GM12878 (cell line): ENCODE results near the gene CXCL1. TPM values are rescaled to one million over a fixed set of nuclear protein-coding genes. Genes with fewer than 3 reads are reported as not detected.

Source experiments
- ATAC-seq: fragments of 200-7000 bp; cut with Tn5 transposase; 3 replicates; pipeline ENCODE4 v1.9.1; 2020; ENCODE audit warnings: mild to moderate bottlenecking, moderate library complexity
- BruUV-seq: library from RNA; stranded (reverse); fragments of 400-500 nt; replicated peaks from 2 replicates; lab custom pipeline; 2021; lab: Mats Ljungman, UMichigan
- CTCF ChIA-PET: fragments of 300-600 bp; sonication (Branson Sonifier 250); formaldehyde crosslinking; extraction: SDS; loops from one replicate; lab custom pipeline; 2021; ENCODE audit warnings: inconsistent platforms; lab: Yijun Ruan, JAX
- POLR2A ChIA-PET: fragments of 350-600 bp; formaldehyde crosslinking; extraction: SDS; loops from one replicate; lab custom pipeline; 2021; ENCODE audit warnings: inconsistent platforms; lab: Charles Lee
- RAD21 ChIA-PET: fragments of 300-600 bp; sonication (Branson Sonifier 250); formaldehyde crosslinking; loops from one replicate; lab custom pipeline; 2023; ENCODE audit warnings: antibody characterized with exemption; ENCODE audit not compliant: unreplicated experiment; lab: Charles Lee
- SMC1A ChIA-PET: fragments of 300-600 bp; sonication (Branson Sonifier 250); formaldehyde crosslinking; loops from one replicate; lab custom pipeline; 2023; ENCODE audit not compliant: unreplicated experiment, uncharacterized antibody; lab: Charles Lee
- DNase-seq: peaks from one replicate; pipeline ENCODE4 v3.0.0-alpha.2; 2011; ENCODE audit warnings: low read depth, low spot score
- FAIRE-seq: peaks from 3 replicates; lab custom pipeline; 2011; peaks lifted over from hg19 to GRCh38; lab: Jason Lieb, UNC
- H2AFZ ChIP-seq: 2 replicates; pipeline ENCODE4 v1.6.0; 2011; ENCODE audit warnings: low read depth, low read length, control low read depth; ENCODE audit not compliant: control insufficient read depth
- H3K27ac ChIP-seq: 2 replicates; pipeline ENCODE4 v1.5.1; 2011; ENCODE audit warnings: control low read depth; ENCODE audit not compliant: control insufficient read depth, insufficient read depth
- H3K27me3 ChIP-seq, 2 experiments: replicated peaks in 1 of 2; 2 replicates each; pipeline versions ENCODE4 v1.6.0 to v1.6.1; 2011; ENCODE audit warnings: low read length in 1 of 2; ENCODE audit not compliant: control insufficient read depth in 2 of 2, insufficient read depth in 2 of 2
- H3K36me3 ChIP-seq, 2 experiments: 2 replicates each; pipeline ENCODE4 v1.5.1; 2011; ENCODE audit warnings: low read length in 1 of 2; ENCODE audit not compliant: control insufficient read depth in 2 of 2, insufficient read depth in 2 of 2
- H3K4me1 ChIP-seq: 2 replicates; pipeline ENCODE4 v1.6.1; 2011; ENCODE audit warnings: mild to moderate bottlenecking, low read length, moderate library complexity, mixed read lengths; ENCODE audit not compliant: control insufficient read depth, insufficient read depth
- H3K4me2 ChIP-seq: 2 replicates; pipeline ENCODE4 v1.6.0; 2011; ENCODE audit warnings: control low read depth; ENCODE audit not compliant: control insufficient read depth, insufficient read depth
- H3K4me3 ChIP-seq: fragments of 200-600 bp; sonication (generic); 2 replicates; pipeline ENCODE4 v1.5.1; 2016
- H3K79me2 ChIP-seq: 2 replicates; pipeline ENCODE4 v1.6.0; 2011; ENCODE audit warnings: low read length; ENCODE audit not compliant: control insufficient read depth, insufficient read depth
- H3K9ac ChIP-seq: 2 replicates; pipeline ENCODE4 v1.8.0; 2011; ENCODE audit warnings: low read length, control low read depth, mixed read lengths; ENCODE audit not compliant: control insufficient read depth, insufficient read depth
- H3K9me3 ChIP-seq: replicated peaks from 3 replicates; pipeline ENCODE4 v1.5.1; 2011; ENCODE audit warnings: mild to moderate bottlenecking, low read length; ENCODE audit not compliant: control insufficient read depth, insufficient read depth
- H4K20me1 ChIP-seq: 2 replicates; pipeline ENCODE4 v1.6.0; 2011; ENCODE audit not compliant: control insufficient read depth, insufficient read depth
- CBFB ChIP-seq: IDR thresholded peaks from 2 replicates; pipeline ENCODE4 v1.6.1; 2016; ENCODE audit warnings: antibody characterized with exemption, low read depth
- ELK1 ChIP-seq: IDR thresholded peaks from 2 replicates; pipeline ENCODE4 v1.6.1; 2012; ENCODE audit warnings: low read depth, low read length, improper control_type of control experiment
- MXI1 ChIP-seq: fragments of 150-350 bp; IDR thresholded peaks from 2 replicates; pipeline ENCODE4 v1.6.1; 2011; ENCODE audit warnings: low read depth, mild to moderate bottlenecking, inconsistent platforms, low read length, improper control_type of control experiment
- MYB ChIP-seq: fragments of 150-350 bp; IDR thresholded peaks from 2 replicates; pipeline ENCODE4 v1.6.1; 2014; ENCODE audit warnings: mild to moderate bottlenecking, low read depth, low read length, borderline replicate concordance
- NFYB ChIP-seq: IDR thresholded peaks from 2 replicates; pipeline ENCODE4 v1.6.1; 2011; ENCODE audit warnings: low read depth, mild to moderate bottlenecking, low read length, improper control_type of control experiment, moderate library complexity; ENCODE audit not compliant: insufficient read depth
- WGBS: methylation state at CpG from one replicate; pipeline ENCODE4 v1.1.6; 2016; ENCODE audit warnings: low lambda C conversion rate; ENCODE audit not compliant: insufficient replicate concordance, insufficient coverage; ENCODE audit errors: missing lambda C conversion rate; 5-methylcytosine and 5-hydroxymethylcytosine counted together
- in situ Hi-C: fragments of 300-500 bp; cut with MboI; formaldehyde crosslinking; loops from 9 replicates; pipeline ENCODE4 v1.14.3; 2018; ENCODE audit warnings: mixed read lengths
- intact Hi-C: fragments of 100-400 bp; cut with micrococcal nuclease; formaldehyde crosslinking; loops from one replicate; pipeline ENCODE4 v1.14.2; 2022; ENCODE audit not compliant: unreplicated experiment
- polyA plus RNA-seq, 11 experiments: library from polyadenylated mRNA; depleted of rRNA in 4 of 11; unstranded in 6 of 11; stranded (reverse) in 5 of 11; fragments of >200 nt; fragmentation: Nextera tagmentation in 4 of 11; fragmentation: Illumina TruSeq in 1 of 11; extraction: Ambion mirVana in 4 of 11; extraction: Trizol in 1 of 11; gene quantifications; 1 replicate in 1 of 11; 2 replicates in 10 of 11; pipeline versions ENCODE4 v1.2.1 to v1.2.3, GENCODE V29; 2011 to 2016; ENCODE audit warnings: inconsistent platforms in 2 of 11, missing spikeins in 2 of 11, low read depth in 1 of 11
- total RNA-seq, 4 experiments: library from RNA; depleted of rRNA in 3 of 4; stranded (reverse); fragments of >200 nt in 3 of 4; fragmentation: Illumina TruSeq in 1 of 4; extraction: Trizol in 1 of 4; gene quantifications; 2 replicates each; pipeline versions ENCODE4 v1.2.1 to v1.2.3, GENCODE V29; 2013 to 2021
- TF ChIP-seq, protein P1 (sequence below): fragments of 450-650 bp; IDR thresholded peaks from 2 replicates; pipeline ENCODE4 v1.6.1; 2017; ENCODE audit warnings: antibody characterized with exemption, mild to moderate bottlenecking, moderate library complexity

Gene CXCL1
- total and polyA plus RNA-seq, 10 of the 15 experiments (the other 5 are each of a cell fraction or from before 2014, with no cell fraction given): not detected

DNA sequence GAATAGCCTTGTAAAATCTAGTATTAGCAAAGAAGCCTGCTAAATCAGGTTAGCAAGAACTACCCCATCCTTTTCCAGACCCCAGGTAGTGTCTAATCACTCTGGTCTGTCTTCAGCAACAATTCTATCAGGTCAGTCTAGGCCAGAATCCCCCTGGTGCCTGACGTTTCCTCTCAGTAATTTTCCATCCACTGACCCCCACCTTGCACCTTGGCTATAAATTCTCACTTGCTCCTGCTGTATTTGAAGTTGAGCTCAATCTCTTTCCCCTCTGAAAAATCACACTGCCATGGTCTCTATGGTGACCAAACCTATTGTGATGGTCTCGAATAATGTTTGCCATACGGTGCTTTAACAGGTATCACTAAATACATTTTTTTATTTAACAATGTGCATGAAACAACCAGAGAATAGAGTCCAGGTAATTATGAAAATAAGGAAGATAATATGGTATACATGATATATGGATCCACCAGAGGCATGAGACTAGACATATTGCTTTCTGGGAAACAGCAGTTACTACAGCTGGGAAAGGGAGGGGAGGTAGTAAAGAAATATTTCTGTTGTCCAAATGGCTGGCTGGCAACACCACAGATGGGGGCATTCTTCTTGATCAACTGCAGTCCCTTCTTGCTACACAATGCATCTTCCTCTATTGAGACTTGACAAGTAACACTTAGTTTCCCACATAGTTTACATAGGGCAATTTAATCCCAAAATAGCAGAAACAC, 33.8 kb downstream of the CXCL1 start:
- SMC1A ChIA-PET: no interaction called here
- no peak for ATAC-seq

More for the DNA sequence above, 33.8 kb downstream of the CXCL1 start:
- no peak overlapping the region for H3K4me3 ChIP-seq
- DNase-seq: no peak
- in situ Hi-C loops (no loop called here), intact Hi-C loops (no loop called here)
- ChIA-PET RAD21 (no interaction called here), POLR2A (no interaction called here), CTCF (no interaction called here)
- 25% methylated on average over 3 of the region's 3 CpGs for WGBS
- no peak overlapping the region for H2AFZ ChIP-seq
- no peak for FAIRE-seq
- H3K27ac ChIP-seq: no peak overlapping the region
- H4K20me1 ChIP-seq: no peaks in the 10 kb centered on the region
- BruUV-seq: no TSS peak
- H3K27me3 ChIP-seq: no peaks in the 10 kb centered on the region
- H3K4me2 ChIP-seq: no peak overlapping the region
- H3K79me2 ChIP-seq: no peaks in the 10 kb centered on the region
- TF ChIP-seq NFYB (no peak), CBFB (no peak), ELK1 (no peak), MYB (no peak), MXI1 (no peak)
- TF ChIP-seq, protein P1, sequence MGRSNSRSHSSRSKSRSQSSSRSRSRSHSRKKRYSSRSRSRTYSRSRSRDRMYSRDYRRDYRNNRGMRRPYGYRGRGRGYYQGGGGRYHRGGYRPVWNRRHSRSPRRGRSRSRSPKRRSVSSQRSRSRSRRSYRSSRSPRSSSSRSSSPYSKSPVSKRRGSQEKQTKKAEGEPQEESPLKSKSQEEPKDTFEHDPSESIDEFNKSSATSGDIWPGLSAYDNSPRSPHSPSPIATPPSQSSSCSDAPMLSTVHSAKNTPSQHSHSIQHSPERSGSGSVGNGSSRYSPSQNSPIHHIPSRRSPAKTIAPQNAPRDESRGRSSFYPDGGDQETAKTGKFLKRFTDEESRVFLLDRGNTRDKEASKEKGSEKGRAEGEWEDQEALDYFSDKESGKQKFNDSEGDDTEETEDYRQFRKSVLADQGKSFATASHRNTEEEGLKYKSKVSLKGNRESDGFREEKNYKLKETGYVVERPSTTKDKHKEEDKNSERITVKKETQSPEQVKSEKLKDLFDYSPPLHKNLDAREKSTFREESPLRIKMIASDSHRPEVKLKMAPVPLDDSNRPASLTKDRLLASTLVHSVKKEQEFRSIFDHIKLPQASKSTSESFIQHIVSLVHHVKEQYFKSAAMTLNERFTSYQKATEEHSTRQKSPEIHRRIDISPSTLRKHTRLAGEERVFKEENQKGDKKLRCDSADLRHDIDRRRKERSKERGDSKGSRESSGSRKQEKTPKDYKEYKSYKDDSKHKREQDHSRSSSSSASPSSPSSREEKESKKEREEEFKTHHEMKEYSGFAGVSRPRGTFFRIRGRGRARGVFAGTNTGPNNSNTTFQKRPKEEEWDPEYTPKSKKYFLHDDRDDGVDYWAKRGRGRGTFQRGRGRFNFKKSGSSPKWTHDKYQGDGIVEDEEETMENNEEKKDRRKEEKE: no peak
- no peaks in the 10 kb centered on the region for H3K9me3 ChIP-seq
- no peaks in the 10 kb centered on the region for H3K36me3 ChIP-seq
- H3K4me1 ChIP-seq: no peaks in the 10 kb centered on the region
- H3K9ac ChIP-seq: no peak overlapping the region
